ENCODE data around the gene KIF15.

The KIF15 gene

DNA sequence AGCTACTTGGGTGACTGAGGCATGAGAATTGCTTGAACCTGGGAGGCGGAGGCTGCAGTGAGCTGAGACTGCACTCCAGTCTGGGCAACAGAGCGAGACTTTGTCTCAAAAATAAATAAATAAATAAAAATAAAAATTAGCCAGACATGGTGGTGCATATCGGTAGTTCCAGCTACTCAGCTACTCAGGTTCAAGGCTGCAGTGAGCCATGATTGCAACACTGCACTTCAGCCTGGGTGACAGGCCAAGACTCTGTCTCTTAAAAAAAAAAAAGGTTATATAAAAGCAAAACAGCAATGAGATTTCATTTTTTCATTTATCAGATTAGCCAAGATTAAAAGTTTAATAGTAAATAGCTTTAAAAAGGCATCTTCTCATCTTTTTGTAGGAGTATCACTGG, 115.7 kb downstream of the KIF15 start:
- in situ Hi-C loops (cut with MboI; ENCODE audit: low sequenced_read_pairs) = no loop called here

GRCh38 chr3:44880284-44880683, 118.7 kb downstream of the KIF15 start:
- in situ Hi-C loops (cut with MboI; ENCODE audit: low sequenced_read_pairs) = no loop called here

DNA sequence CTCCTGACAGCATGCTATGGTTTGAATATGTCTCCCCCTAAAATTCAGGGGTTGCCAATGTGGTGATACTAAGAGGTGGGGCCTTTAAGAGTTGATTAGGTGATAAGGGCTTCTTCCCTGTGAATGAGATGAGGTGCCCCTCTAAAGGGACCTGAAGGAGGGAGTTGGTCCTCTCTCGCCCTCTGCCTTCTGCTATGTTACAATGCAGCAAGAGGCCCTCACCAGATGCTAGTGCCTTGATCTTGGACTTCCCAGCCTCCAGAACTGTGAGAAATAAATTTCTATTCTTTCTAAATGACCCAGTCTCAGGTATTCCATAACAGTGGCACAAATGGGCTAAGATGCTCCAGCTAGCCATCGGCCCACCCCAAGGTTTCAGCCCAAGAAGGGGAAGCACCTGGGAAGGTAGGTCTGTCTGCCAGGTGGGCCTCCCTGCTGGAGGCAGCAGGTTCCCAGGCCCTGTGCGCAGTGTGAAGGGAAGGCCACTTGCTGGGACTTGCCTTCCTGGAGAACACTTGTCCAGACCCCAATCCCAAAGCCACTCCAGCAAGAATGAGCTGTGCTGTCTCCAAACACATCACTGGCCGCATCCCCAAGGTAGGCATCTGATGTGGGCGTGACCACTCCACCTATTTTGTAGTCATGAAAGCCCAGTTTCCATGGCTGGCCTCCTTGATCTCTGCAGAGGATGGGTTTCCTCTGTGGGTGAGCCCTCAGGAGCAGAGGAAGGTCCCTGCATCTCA, 121.8 kb downstream of the KIF15 start:
- in situ Hi-C loops (cut with MboI; ENCODE audit: low sequenced_read_pairs) = no loop called here

DNA sequence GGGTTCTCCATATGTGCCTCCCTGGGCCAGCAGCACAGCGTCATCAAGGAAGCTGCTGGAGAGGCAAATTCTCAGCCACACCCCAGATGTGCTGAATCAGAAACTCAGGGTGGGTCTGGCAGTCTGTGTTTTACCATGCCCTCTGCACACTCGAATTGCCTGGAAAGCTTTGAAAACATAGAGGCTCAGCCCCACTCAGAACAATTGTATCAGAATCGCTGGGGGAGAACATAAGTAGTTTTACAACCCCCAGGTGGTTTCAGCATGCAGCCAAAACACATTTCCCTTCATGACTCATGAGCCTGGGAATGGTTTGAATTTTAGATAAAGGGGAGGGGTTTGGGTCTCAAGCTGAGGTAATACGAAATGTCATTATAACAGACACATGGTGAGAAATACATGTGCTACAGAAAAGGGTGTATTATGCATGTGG, 122.4 kb downstream of the KIF15 start:
- in situ Hi-C loops (cut with MboI; ENCODE audit: low sequenced_read_pairs) = no loop called here

DNA sequence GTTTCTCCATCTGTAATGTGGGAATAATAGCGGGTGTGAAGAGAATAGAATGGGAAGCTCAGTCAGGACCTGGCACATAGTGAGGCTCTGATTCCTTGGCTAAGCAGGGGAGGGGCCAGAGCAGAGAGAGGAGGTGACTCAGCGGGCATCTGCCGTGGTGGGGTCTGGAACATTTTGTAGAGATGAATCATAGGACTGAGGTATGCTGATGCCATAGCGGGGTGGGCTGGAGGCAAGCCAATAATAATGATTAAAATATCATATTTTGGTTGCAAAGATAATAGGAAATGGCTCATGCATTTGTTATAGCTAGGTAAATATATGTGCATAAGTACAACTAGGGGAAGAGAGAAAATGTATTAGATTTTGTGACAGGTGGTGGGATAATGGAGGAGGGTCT, 124.0 kb downstream of the KIF15 start:
- in situ Hi-C loops (cut with MboI; ENCODE audit: low sequenced_read_pairs) = no loop called here

- in situ Hi-C loops (cut with MboI; ENCODE audit: low sequenced_read_pairs) = no loop called here
Observed at GRCh38 chr3:44886561-44886960, 125.0 kb downstream of the KIF15 start.

DNA sequence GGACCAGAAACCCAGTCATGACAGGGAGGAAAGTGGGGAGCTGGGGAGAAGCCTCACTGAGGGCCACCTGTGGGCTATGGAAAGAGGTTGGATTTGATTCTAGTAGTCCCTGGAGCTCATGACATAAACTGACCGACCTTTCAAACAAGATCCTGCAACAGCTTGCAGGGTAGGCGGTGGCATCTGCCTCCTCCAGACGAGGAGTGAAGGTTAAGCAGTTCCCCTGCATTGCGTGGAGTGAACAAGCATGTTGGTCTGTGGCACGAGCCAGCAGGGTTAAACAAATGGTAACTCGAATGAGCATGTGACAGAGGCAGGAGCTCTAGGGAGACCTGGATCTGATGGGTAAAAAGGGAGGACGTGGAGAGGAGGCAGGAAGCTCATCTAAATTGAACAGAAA, 125.5 kb downstream of the KIF15 start:
- in situ Hi-C loops (cut with MboI; ENCODE audit: low sequenced_read_pairs) = no loop called here

GRCh38 chr3:44890258-44890657, 128.7 kb downstream of the KIF15 start:
- in situ Hi-C loops (cut with MboI; ENCODE audit: low sequenced_read_pairs) = no loop called here

GRCh38 chr3:44890852-44891251, 129.3 kb downstream of the KIF15 start:
- in situ Hi-C loops (cut with MboI; ENCODE audit: low sequenced_read_pairs) = no loop called here

DNA sequence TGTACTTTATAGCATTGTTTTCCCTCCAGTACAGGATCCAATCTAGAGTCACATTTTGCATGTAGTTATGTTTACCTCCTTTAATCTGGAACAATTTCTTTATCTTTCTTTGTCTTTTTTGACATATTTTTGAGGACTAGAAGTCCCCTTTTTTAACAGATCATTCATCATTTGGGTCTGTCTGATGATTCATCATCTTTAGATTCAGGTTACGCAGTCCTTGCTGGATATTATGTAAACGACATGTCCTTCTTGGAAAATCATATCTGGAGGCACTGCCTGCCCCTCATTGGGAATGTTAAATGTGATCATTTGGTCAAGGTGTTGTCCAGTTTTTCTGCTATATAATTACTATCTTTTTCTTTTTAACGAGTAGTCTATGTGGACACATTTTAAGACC, 131.1 kb downstream of the KIF15 start:
- in situ Hi-C loops (cut with MboI; ENCODE audit: low sequenced_read_pairs) = no loop called here

DNA sequence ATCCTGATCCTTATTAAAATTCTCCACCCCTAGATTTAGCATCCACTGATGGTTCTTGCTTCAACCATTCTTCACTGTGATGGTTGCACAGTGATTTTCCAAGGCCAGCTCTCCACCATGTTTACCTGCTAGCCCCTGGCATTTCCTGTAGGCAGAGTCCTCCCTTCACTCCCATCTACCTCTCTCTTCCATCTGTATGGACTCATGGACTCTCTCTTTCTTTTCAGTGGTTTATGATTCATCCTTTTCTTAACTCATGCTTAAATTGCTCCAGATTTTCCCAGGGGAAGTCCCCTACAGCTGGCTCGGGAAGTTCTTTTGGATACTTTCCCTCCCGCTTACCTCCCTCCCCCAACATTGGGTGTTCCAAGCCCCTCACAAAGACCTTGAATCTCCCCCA, 131.5 kb downstream of the KIF15 start:
- in situ Hi-C loops (cut with MboI; ENCODE audit: low sequenced_read_pairs) = no loop called here

DNA sequence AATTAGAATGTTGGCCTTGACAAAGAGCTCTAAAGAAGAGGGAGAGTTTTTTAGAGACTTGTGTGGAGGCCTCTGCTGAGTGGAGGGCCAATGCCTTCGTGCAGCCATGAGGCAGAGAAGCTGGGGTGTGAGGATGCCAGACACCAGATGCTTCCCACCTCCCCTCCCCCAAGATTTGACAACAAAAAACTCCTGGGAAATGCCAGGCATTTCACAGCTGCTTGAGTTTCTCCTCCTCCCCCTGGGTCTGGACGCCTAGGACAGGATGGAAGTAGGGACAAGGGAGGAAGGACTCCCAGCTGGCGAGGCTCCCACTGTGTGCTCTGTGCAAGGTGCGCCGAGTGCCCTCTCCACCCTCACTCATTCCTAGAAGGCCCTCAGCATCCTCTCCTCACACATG, 132.9 kb downstream of the KIF15 start:
- in situ Hi-C loops (cut with MboI; ENCODE audit: low sequenced_read_pairs) = no loop called here

DNA sequence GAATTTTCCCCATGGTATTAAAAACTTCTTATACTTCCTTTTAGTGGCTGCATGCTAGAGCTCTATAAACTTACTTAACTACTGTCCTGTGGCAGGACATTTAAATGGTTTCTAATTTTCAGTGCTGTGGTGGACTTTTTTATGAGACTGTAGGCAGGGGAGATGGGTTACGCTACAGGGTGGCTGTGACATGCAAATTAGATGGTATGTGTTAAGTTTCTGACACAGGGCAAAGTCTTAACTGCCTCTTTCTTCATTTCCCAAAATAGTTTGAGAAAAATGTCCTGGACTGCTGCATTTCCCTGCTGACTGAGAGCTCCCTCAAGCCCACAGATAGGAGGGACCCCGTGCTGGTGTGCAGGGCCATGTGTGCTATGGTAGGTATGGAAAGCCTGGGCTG, 134.8 kb downstream of the KIF15 start:
- in situ Hi-C loops (cut with MboI; ENCODE audit: low sequenced_read_pairs) = no loop called here

GRCh38 chr3:44899683-44900367, 138.2 kb downstream of the KIF15 start:
- in situ Hi-C loops (cut with MboI; ENCODE audit: low sequenced_read_pairs) = no loop called here

DNA sequence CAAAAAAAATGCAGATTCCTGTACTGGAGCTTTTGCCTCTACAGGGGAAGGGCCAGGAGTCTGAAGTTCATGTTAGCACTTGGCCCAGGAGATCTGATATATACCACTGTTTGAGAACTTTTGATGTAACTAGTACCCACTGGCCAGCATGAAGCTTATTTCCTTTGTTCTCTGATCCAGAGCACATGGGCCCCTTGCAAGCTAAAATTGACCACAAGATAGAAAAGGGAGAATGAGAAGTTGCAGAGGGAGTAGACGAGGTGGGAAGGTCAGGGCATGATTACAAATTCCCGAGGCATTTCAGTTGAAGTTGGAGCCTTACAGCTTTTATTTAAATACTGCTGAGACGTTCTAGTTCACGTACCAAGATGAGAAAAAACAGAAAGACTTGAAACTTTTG, 141.0 kb downstream of the KIF15 start:
- in situ Hi-C loops (cut with MboI; ENCODE audit: low sequenced_read_pairs) = no loop called here
